ENCODE data around the gene PAQR4.

The PAQR4 gene

DNA sequence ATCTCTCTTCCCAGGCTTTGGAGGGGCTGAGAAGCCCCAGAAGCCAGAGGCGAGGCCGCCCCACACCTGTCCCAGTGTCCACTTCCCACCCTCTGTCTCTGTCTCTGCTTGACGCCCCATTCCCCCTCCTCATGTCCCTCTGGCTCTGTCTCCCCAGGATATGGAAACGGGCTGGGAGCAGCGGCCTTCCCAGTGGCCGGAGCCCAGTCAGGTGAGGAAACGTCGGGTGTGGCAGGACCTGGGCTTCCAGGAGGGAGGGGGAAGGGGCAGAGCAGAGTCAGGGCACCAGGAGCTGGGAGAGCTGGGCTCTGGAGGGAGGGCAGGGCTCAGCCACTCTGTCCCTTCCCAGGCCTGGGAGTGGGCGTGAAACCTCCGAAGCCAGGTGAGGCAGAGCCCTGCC, 21.7 kb downstream of the PAQR4 start:
- TF ChIP-seq CEBPB (IDR thresholded peaks at IDR 0.05) (no peak), EP300 (IDR thresholded peaks at IDR 0.05; ENCODE audit: borderline replicate concordance) (no peak), ZBTB7A (IDR thresholded peaks at IDR 0.05; ENCODE audit: low read depth) (no peak), FOXM1 (IDR thresholded peaks at IDR 0.05; ENCODE audit: borderline replicate concordance, low read depth) (no peak)
- TF ChIP-seq, protein P1, sequence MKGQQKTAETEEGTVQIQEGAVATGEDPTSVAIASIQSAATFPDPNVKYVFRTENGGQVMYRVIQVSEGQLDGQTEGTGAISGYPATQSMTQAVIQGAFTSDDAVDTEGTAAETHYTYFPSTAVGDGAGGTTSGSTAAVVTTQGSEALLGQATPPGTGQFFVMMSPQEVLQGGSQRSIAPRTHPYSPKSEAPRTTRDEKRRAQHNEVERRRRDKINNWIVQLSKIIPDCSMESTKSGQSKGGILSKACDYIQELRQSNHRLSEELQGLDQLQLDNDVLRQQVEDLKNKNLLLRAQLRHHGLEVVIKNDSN (IDR thresholded peaks at IDR 0.05) = peak; percentile 57

- TF ChIP-seq, protein P1 (IDR thresholded peaks at IDR 0.05) = no peak
- no peak for TF ChIP-seq TEAD4 (IDR thresholded peaks at IDR 0.05)
- no peak for TF ChIP-seq YY1 (IDR thresholded peaks at IDR 0.05; ENCODE audit: low read depth)
- no peak for TF ChIP-seq RAD21 (IDR thresholded peaks at IDR 0.05; ENCODE audit: low read depth)
- no peak for TF ChIP-seq CREB1 (IDR thresholded peaks at IDR 0.05; ENCODE audit: low read depth)
- TF ChIP-seq CEBPB (IDR thresholded peaks at IDR 0.05) = no peak
- TF ChIP-seq EGR1 (IDR thresholded peaks at IDR 0.05) = no peak
- TF ChIP-seq, protein P2, sequence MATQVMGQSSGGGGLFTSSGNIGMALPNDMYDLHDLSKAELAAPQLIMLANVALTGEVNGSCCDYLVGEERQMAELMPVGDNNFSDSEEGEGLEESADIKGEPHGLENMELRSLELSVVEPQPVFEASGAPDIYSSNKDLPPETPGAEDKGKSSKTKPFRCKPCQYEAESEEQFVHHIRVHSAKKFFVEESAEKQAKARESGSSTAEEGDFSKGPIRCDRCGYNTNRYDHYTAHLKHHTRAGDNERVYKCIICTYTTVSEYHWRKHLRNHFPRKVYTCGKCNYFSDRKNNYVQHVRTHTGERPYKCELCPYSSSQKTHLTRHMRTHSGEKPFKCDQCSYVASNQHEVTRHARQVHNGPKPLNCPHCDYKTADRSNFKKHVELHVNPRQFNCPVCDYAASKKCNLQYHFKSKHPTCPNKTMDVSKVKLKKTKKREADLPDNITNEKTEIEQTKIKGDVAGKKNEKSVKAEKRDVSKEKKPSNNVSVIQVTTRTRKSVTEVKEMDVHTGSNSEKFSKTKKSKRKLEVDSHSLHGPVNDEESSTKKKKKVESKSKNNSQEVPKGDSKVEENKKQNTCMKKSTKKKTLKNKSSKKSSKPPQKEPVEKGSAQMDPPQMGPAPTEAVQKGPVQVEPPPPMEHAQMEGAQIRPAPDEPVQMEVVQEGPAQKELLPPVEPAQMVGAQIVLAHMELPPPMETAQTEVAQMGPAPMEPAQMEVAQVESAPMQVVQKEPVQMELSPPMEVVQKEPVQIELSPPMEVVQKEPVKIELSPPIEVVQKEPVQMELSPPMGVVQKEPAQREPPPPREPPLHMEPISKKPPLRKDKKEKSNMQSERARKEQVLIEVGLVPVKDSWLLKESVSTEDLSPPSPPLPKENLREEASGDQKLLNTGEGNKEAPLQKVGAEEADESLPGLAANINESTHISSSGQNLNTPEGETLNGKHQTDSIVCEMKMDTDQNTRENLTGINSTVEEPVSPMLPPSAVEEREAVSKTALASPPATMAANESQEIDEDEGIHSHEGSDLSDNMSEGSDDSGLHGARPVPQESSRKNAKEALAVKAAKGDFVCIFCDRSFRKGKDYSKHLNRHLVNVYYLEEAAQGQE (IDR thresholded peaks at IDR 0.05; ENCODE audit: low read depth) = no peak
- TF ChIP-seq ZBTB7A (IDR thresholded peaks at IDR 0.05; ENCODE audit: low read depth) = no peak
- TF ChIP-seq TAF1 (IDR thresholded peaks at IDR 0.05; ENCODE audit: low read depth) = no peak
- no peak for TF ChIP-seq TCF12 (IDR thresholded peaks at IDR 0.05; ENCODE audit: low read depth)
- TF ChIP-seq FOXM1 (IDR thresholded peaks at IDR 0.05; ENCODE audit: borderline replicate concordance, low read depth) = no peak
- TF ChIP-seq EP300 (IDR thresholded peaks at IDR 0.05; ENCODE audit: borderline replicate concordance) = no peak
Measured at GRCh38 chr16:2991566-2992261, 22.6 kb downstream of the PAQR4 start.

- TF ChIP-seq CEBPB (IDR thresholded peaks at IDR 0.05) (no peak), TAF1 (IDR thresholded peaks at IDR 0.05; ENCODE audit: low read depth) (no peak), YY1 (IDR thresholded peaks at IDR 0.05; ENCODE audit: low read depth) (no peak), ZBTB7A (IDR thresholded peaks at IDR 0.05; ENCODE audit: low read depth) (no peak)
Measured at GRCh38 chr16:2992383-2993081, 23.4 kb downstream of the PAQR4 start.

GRCh38 chr16:2996298-2996697, 27.1 kb downstream of the PAQR4 start:
- TF ChIP-seq TAF1 (IDR thresholded peaks at IDR 0.05; ENCODE audit: low read depth) = no peak
- no peak for TF ChIP-seq EP300 (IDR thresholded peaks at IDR 0.05; ENCODE audit: borderline replicate concordance)
- TF ChIP-seq NFIC (IDR thresholded peaks at IDR 0.05) = no peak
- no peak for TF ChIP-seq ZBTB7A (IDR thresholded peaks at IDR 0.05; ENCODE audit: low read depth)
- TF ChIP-seq CREB1 (IDR thresholded peaks at IDR 0.05; ENCODE audit: low read depth) = no peak
- no peak for TF ChIP-seq RAD21 (IDR thresholded peaks at IDR 0.05; ENCODE audit: low read depth)
- TF ChIP-seq EGR1 (IDR thresholded peaks at IDR 0.05) = no peak
- TF ChIP-seq, protein P3, sequence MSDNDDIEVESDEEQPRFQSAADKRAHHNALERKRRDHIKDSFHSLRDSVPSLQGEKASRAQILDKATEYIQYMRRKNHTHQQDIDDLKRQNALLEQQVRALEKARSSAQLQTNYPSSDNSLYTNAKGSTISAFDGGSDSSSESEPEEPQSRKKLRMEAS (IDR thresholded peaks at IDR 0.05) = no peak
- no peak for TF ChIP-seq FOXM1 (IDR thresholded peaks at IDR 0.05; ENCODE audit: borderline replicate concordance, low read depth)
- no peak for TF ChIP-seq CEBPB (IDR thresholded peaks at IDR 0.05)
- TF ChIP-seq, protein P2 (IDR thresholded peaks at IDR 0.05; ENCODE audit: low read depth) = no peak
- no peak for TF ChIP-seq TCF12 (IDR thresholded peaks at IDR 0.05; ENCODE audit: low read depth)

- TF ChIP-seq FOXM1 (IDR thresholded peaks at IDR 0.05; ENCODE audit: borderline replicate concordance, low read depth) = no peak
- no peak for TF ChIP-seq EP300 (IDR thresholded peaks at IDR 0.05; ENCODE audit: borderline replicate concordance)
- no peak for TF ChIP-seq NFIC (IDR thresholded peaks at IDR 0.05)
- no peak for TF ChIP-seq TCF12 (IDR thresholded peaks at IDR 0.05; ENCODE audit: low read depth)
- TF ChIP-seq TEAD4 (IDR thresholded peaks at IDR 0.05) = no peak
- TF ChIP-seq ZBTB7A (IDR thresholded peaks at IDR 0.05; ENCODE audit: low read depth) = no peak
- TF ChIP-seq, protein P2 (IDR thresholded peaks at IDR 0.05; ENCODE audit: low read depth) = no peak
- TF ChIP-seq, protein P3 (IDR thresholded peaks at IDR 0.05) = no peak
- TF ChIP-seq, protein P1 (IDR thresholded peaks at IDR 0.05) = no peak
- TF ChIP-seq YY1 (IDR thresholded peaks at IDR 0.05; ENCODE audit: low read depth) = no peak
- TF ChIP-seq CEBPB (IDR thresholded peaks at IDR 0.05) = no peak
- TF ChIP-seq CREB1 (IDR thresholded peaks at IDR 0.05; ENCODE audit: low read depth) = no peak
- TF ChIP-seq RAD21 (IDR thresholded peaks at IDR 0.05; ENCODE audit: low read depth) = no peak
- no peak for TF ChIP-seq EGR1 (IDR thresholded peaks at IDR 0.05)
- TF ChIP-seq TAF1 (IDR thresholded peaks at IDR 0.05; ENCODE audit: low read depth) = no peak
Measured at GRCh38 chr16:2999929-3000328, 30.8 kb downstream of the PAQR4 start.
